Caco-2 (cell line): ENCODE data around the gene AKAP8L. TPM values are rescaled to one million over a fixed set of nuclear protein-coding genes. Genes with fewer than 3 reads are reported as not detected.

Experiments used
- BruUV-seq: library from RNA; stranded (reverse); fragments of 400-500 nt; replicated peaks from 2 replicates; lab custom pipeline; 2021; lab: Mats Ljungman, UMichigan
- CTCF ChIA-PET: fragments of 300-600 bp; sonication (Branson Sonifier 250); formaldehyde crosslinking; loops from one replicate; lab custom pipeline; 2022; ENCODE audit warnings: antibody characterized with exemption; lab: Charles Lee
- POLR2A ChIA-PET: fragments of 300-600 bp; sonication (Branson Sonifier 250); formaldehyde crosslinking; loops from one replicate; lab custom pipeline; 2022; ENCODE audit warnings: antibody characterized with exemption; lab: Charles Lee
- DNase-seq, 2 experiments: peaks; one replicate each; pipeline versions ENCODE4 v3.0.0 to v3.0.0-alpha.2; 2020 to 2022
- H3K27me3 ChIP-seq: replicated peaks from 2 replicates; pipeline ENCODE4 v1.6.0; 2011; ENCODE audit warnings: low read length; ENCODE audit not compliant: control insufficient read depth, insufficient read depth
- H3K36me3 ChIP-seq: 2 replicates; pipeline ENCODE4 v1.5.1; 2011; ENCODE audit warnings: low read length; ENCODE audit not compliant: control insufficient read depth, insufficient read depth
- H3K4me1 ChIP-seq: fragments of 250-450 bp; sonication (Bioruptor Pico); 2 replicates; pipeline ENCODE4 v1.5.1; 2020; ENCODE audit warnings: mild to moderate bottlenecking
- H3K4me3 ChIP-seq: 2 replicates; pipeline ENCODE4 v1.5.1; 2011; ENCODE audit warnings: low read depth, mild to moderate bottlenecking, control low read depth, low read length
- H3K9me3 ChIP-seq: fragments of 250-450 bp; sonication (Bioruptor Pico); 2 replicates; pipeline ENCODE4 v1.5.1; 2020; ENCODE audit warnings: mild to moderate bottlenecking, moderate library complexity
- H3K27ac Mint-ChIP-seq: one replicate; pipeline ENCODE4 v1.8.0; 2022; ENCODE audit warnings: mixed read lengths; ENCODE audit not compliant: unreplicated experiment
- H3K27me3 Mint-ChIP-seq: one replicate; pipeline ENCODE4 v1.8.0; 2022; ENCODE audit warnings: mixed read lengths; ENCODE audit not compliant: insufficient read depth, unreplicated experiment
- H3K36me3 Mint-ChIP-seq: one replicate; pipeline ENCODE4 v1.8.0; 2022; ENCODE audit warnings: mild to moderate bottlenecking, mixed read lengths; ENCODE audit not compliant: insufficient read depth, unreplicated experiment
- H3K4me1 Mint-ChIP-seq: one replicate; pipeline ENCODE4 v1.8.0; 2022; ENCODE audit warnings: low read depth, mixed read lengths; ENCODE audit not compliant: unreplicated experiment
- H3K4me3 Mint-ChIP-seq: one replicate; pipeline ENCODE4 v1.8.0; 2022; ENCODE audit warnings: mild to moderate bottlenecking, moderate library complexity, mixed read lengths; ENCODE audit not compliant: unreplicated experiment
- H3K9me3 Mint-ChIP-seq: one replicate; pipeline ENCODE4 v1.8.0; 2022; ENCODE audit warnings: mixed read lengths; ENCODE audit not compliant: unreplicated experiment
- intact Hi-C: fragments of 100-400 bp; cut with micrococcal nuclease; formaldehyde crosslinking; loops from one replicate; pipeline ENCODE4 v1.10.0; 2022; ENCODE audit not compliant: unreplicated experiment
- total RNA-seq: library from RNA; stranded (reverse); gene quantifications from 2 replicates; pipeline ENCODE4 v1.2.3, GENCODE V29; 2022
- TF ChIP-seq, protein P1 (sequence below), 2 experiments: fragments of 200-600 bp in 1 of 2; IDR thresholded peaks; 1 replicate in 1 of 2; 2 replicates in 1 of 2; pipeline versions ENCODE4 v1.5.1 to v1.8.0; 2011 to 2022; ENCODE audit warnings: antibody characterized with exemption in 1 of 2, control low read depth in 1 of 2, inconsistent platforms in 1 of 2, low read depth in 1 of 2, low read length in 1 of 2, mild to moderate bottlenecking in 1 of 2, moderate library complexity in 1 of 2; ENCODE audit not compliant: insufficient read depth in 1 of 2, severe bottlenecking in 1 of 2, unreplicated experiment in 1 of 2

AKAP8L gene
- total RNA-seq, 1 experiment from 2014 or later, result 112 TPM

DNA sequence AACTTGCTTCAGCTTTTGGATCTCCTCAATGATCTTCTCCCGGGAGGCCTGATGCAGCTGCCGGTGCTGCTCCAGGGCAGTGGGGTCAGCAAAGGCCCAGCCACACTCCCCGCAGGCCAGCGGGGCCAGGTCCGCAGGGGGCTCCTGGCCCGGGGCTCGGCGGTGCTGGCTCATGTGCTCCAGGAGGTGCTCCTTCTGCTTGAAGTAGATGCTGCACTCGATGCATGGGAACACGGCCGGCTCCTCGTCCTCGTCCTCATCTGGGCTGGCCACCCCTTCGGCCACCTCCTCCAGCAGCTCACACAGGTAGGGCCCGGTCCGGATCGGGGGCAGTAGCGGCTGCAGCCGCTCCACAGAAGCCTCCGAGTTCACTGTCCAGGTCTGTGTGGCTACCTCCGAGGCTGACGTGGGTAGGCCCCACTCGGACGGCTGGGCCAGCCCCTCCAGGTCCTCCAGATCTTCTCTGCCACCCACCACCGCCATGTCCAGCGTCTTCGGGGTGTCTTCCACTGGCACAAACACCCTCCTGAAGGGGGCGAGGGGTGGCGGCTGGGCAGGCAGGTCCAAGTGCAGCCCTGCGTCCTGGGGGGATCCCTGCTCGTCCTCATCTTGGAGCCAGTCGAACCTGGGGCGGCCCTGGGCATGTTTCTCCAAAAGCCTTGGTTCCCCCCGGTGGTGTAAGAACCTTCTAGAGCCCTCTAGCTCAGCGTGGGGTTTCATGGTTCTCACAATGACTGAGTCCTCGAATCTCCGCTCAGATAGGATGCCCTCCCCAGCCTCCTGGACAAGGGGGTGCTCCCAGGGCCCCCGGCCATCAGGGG lies 21.2 kb upstream of the AKAP8L start:
- no peak overlapping the region for H3K27ac Mint-ChIP-seq
- Histone ChIP-seq H3K27me3 (no peaks in the 10 kb centered on the region), H3K36me3 (no peaks in the 10 kb centered on the region), H3K9me3 (no peaks in the 10 kb centered on the region), H3K4me3 (no peak overlapping the region), H3K4me1 (peaks cover 19% of the 10 kb centered on the region)
- BruUV-seq, result no TSS peak
- TF ChIP-seq, protein P1, sequence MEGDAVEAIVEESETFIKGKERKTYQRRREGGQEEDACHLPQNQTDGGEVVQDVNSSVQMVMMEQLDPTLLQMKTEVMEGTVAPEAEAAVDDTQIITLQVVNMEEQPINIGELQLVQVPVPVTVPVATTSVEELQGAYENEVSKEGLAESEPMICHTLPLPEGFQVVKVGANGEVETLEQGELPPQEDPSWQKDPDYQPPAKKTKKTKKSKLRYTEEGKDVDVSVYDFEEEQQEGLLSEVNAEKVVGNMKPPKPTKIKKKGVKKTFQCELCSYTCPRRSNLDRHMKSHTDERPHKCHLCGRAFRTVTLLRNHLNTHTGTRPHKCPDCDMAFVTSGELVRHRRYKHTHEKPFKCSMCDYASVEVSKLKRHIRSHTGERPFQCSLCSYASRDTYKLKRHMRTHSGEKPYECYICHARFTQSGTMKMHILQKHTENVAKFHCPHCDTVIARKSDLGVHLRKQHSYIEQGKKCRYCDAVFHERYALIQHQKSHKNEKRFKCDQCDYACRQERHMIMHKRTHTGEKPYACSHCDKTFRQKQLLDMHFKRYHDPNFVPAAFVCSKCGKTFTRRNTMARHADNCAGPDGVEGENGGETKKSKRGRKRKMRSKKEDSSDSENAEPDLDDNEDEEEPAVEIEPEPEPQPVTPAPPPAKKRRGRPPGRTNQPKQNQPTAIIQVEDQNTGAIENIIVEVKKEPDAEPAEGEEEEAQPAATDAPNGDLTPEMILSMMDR (IDR thresholded peaks at IDR 0.05; ENCODE audit: insufficient read depth in 1 of 2, low read depth in 1 of 2, low read length in 1 of 2, severe bottlenecking in 1 of 2, unreplicated experiment in 1 of 2), result no peak
- no peaks in the 10 kb centered on the region for H3K9me3 Mint-ChIP-seq
- H3K27me3 Mint-ChIP-seq, result no peaks in the 10 kb centered on the region
- H3K4me1 Mint-ChIP-seq, result no peaks in the 10 kb centered on the region
- POLR2A ChIA-PET, result interaction anchor here (0.5 to 0.6 kb wide), 3 partner anchors 107 to 1236 kb away, joined by 3 to 6 read pairs (median 3); no protein-coding TSS in a partner anchor
- H3K36me3 Mint-ChIP-seq, result no peaks in the 10 kb centered on the region
- H3K4me3 Mint-ChIP-seq, result no peak overlapping the region
- DNase-seq, result no peak
- intact Hi-C loops, result no loop called here
- CTCF ChIA-PET, result no interaction called here

DNA sequence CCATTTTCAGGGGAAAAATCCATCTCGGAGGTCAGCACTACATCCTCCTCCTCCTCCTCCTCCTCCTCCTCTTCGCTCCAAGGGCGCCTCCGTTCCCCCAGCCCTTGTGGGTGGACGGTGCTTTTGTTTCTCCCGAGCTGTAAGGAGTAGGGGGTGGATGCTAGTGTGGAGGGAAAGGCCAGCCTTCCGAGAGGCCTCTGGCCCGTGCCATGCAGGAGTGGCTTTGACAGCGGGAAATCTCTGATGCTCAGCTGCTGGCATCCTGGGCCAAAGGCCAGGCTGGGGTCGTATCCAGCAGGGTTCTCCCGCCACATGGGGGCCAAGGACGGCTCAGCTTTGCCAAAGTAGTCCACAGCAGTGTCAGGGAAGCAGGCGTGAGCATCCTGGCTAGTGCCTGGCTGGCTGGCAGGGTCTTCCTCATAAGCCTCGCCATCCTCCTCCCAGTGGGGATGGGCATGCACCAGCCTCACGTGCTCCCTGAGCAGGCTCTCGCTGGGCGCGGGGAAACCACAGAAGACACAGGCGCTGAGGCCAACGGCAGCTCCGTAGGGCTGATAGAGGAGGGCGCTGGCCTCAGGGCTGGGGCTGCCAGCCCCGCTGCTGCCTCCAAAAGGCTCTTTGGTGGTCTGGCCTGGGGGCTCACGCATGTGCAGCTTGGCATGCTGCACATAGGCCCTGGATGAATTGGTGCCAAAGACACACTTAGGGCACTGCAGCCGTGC lies 20.5 kb upstream of the AKAP8L start:
- H3K9me3 Mint-ChIP-seq, result no peaks in the 10 kb centered on the region
- no peaks in the 10 kb centered on the region for H3K4me1 Mint-ChIP-seq
- intact Hi-C loops, result no loop called here
- no peak overlapping the region for H3K27ac Mint-ChIP-seq
- CTCF ChIA-PET, result no interaction called here
- TF ChIP-seq, protein P1 (IDR thresholded peaks at IDR 0.05; ENCODE audit: insufficient read depth in 1 of 2, low read depth in 1 of 2, low read length in 1 of 2, severe bottlenecking in 1 of 2, unreplicated experiment in 1 of 2), result no peak
- POLR2A ChIA-PET, result interaction anchor here (0.6 kb wide), 2 partner anchors 107 to 274 kb away, joined by 3 to 6 read pairs; no protein-coding TSS in a partner anchor
- Histone ChIP-seq H3K9me3 (no peaks in the 10 kb centered on the region), H3K4me1 (peaks cover 19% of the 10 kb centered on the region), H3K4me3 (no peak overlapping the region), H3K27me3 (no peaks in the 10 kb centered on the region), H3K36me3 (no peaks in the 10 kb centered on the region)
- no TSS peak for BruUV-seq
- no peak for DNase-seq
- no peaks in the 10 kb centered on the region for H3K36me3 Mint-ChIP-seq
- no peaks in the 10 kb centered on the region for H3K27me3 Mint-ChIP-seq
- no peak overlapping the region for H3K4me3 Mint-ChIP-seq

DNA sequence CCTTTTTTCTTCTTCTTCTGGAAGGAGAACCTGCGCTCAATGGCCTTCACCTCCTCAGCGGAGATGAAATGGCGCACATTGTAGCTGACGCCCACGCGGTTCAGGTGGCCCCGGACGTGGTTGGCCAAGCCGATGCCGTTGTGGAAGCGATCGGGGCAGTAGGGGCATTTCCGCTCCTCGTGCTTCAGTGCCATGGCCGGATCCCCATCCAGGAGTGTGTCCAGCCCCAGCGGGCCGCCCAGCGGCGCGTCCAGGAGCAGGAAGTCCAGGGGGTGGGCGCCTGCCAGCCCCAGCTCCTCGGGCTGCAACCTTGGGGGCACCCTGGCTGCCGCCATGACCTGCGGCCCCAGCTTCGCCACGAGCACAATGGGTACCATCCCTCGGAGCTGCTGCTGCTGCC lies 19.8 kb upstream of the AKAP8L start:
- Mint-ChIP-seq H3K4me3 (no peak overlapping the region), H3K4me1 (peaks cover 1% of the 10 kb centered on the region), H3K9me3 (no peaks in the 10 kb centered on the region), H3K36me3 (no peaks in the 10 kb centered on the region), H3K27ac (no peak overlapping the region), H3K27me3 (no peaks in the 10 kb centered on the region)
- BruUV-seq, result no TSS peak
- Histone ChIP-seq H3K4me3 (no peak overlapping the region), H3K4me1 (peaks cover 19% of the 10 kb centered on the region), H3K27me3 (no peaks in the 10 kb centered on the region), H3K36me3 (no peaks in the 10 kb centered on the region), H3K9me3 (no peaks in the 10 kb centered on the region)
- DNase-seq, result no peak
- ChIA-PET CTCF (no interaction called here), POLR2A (no interaction called here)
- intact Hi-C loops, result loop anchor here (1.0 kb wide), 1 partner anchor 31 kb away; no protein-coding TSS in a partner anchor
- TF ChIP-seq, protein P1 (IDR thresholded peaks at IDR 0.05; ENCODE audit: insufficient read depth in 1 of 2, low read depth in 1 of 2, low read length in 1 of 2, severe bottlenecking in 1 of 2, unreplicated experiment in 1 of 2), result no peak
